Vagina (tissue), 2 donors: ENCODE data around the gene ZBTB45. TPM values are rescaled to one million over a fixed set of nuclear protein-coding genes. Genes with fewer than 3 reads are reported as not detected.
"Not testable (repeated sequence)": the region's sequence is repeated elsewhere in the genome, so short reads cannot be mapped to it uniquely, and the experiment has no call there.

Experiments
- DNase-seq, 2 donors: peaks; one replicate each; pipeline ENCODE4 v3.0.0-alpha.2; 2017; ENCODE audit errors: extremely low spot score in 2 of 2
- H3K27ac ChIP-seq: fragments of 200-600 bp; sonication (generic); one replicate; pipeline ENCODE4 v1.5.1; 2019
- H3K27me3 ChIP-seq: fragments of 200-600 bp; sonication (generic); one replicate; pipeline ENCODE4 v1.5.1; 2019
- H3K36me3 ChIP-seq, 2 donors: fragments of 200-600 bp; sonication (generic); one replicate each; pipeline ENCODE4 v1.5.1; 2017 to 2019
- H3K4me1 ChIP-seq: fragments of 200-600 bp; sonication (generic); one replicate; pipeline ENCODE4 v1.5.1; 2019
- H3K4me3 ChIP-seq, 2 donors: fragments of 200-600 bp; sonication (generic); 1 replicate in 1 of 2; 2 replicates in 1 of 2; pipeline ENCODE4 v1.5.1; 2016 to 2019
- H3K9me3 ChIP-seq: fragments of 200-600 bp; sonication (generic); one replicate; pipeline ENCODE4 v1.5.1; 2019
- CTCF ChIP-seq, 3 experiments: fragments of 450-650 bp in 2 of 3; fragments of 200-600 bp in 1 of 3; sonication (generic) in 1 of 3; IDR thresholded peaks; one replicate each; pipeline ENCODE4 v1.5.1; 2017 to 2019; ENCODE audit warnings: antibody characterized with exemption in 3 of 3, mild to moderate bottlenecking in 2 of 3, moderate library complexity in 2 of 3
- POLR2A ChIP-seq, 2 donors: fragments of 450-650 bp; IDR thresholded peaks; one replicate each; pipeline ENCODE4 v1.6.1; 2017; ENCODE audit warnings: antibody characterized with exemption in 2 of 2, mild to moderate bottlenecking in 2 of 2, moderate library complexity in 2 of 2
- POLR2AphosphoS5 ChIP-seq, 2 donors: sonication (generic); formaldehyde crosslinking; IDR thresholded peaks; one replicate each; pipeline ENCODE4 v1.9.0; 2017; ENCODE audit warnings: antibody characterized with exemption in 2 of 2, mild to moderate bottlenecking in 2 of 2, low read depth in 1 of 2; ENCODE audit not compliant: insufficient read depth in 1 of 2
- intact Hi-C: fragments of 100-400 bp; cut with DNase I; formaldehyde crosslinking; loops from one replicate; pipeline ENCODE4 v1.15.1; 2023
- total RNA-seq: library from RNA; depleted of rRNA; stranded (reverse); fragments of >200 nt; gene quantifications from one replicate; pipeline ENCODE4 v1.2.3, GENCODE V29; 2016

The ZBTB45 gene
- total RNA-seq, 1 donor from 2014 or later = 14.0 TPM

GRCh38 chr19:58491393-58491792, 28.2 kb downstream of the ZBTB45 start:
- H3K9me3 ChIP-seq = no peaks in the 10 kb centered on the region
- no peak overlapping the region for H3K27ac ChIP-seq
- H3K36me3 ChIP-seq = no peaks in the 10 kb centered on the region
- H3K4me3 ChIP-seq = no peak overlapping the region
- no peak for TF ChIP-seq CTCF (IDR thresholded peaks at IDR 0.05)
- no peak for TF ChIP-seq POLR2AphosphoS5 (IDR thresholded peaks at IDR 0.05; ENCODE audit: insufficient read depth in 1 of 2, low read depth in 1 of 2)
- TF ChIP-seq POLR2A (IDR thresholded peaks at IDR 0.05) = no peak
- no peaks in the 10 kb centered on the region for H3K4me1 ChIP-seq
- intact Hi-C loops = no loop called here
- H3K27me3 ChIP-seq = no peaks in the 10 kb centered on the region
- no peak for DNase-seq

GRCh38 chr19:58484349-58484748, 35.3 kb downstream of the ZBTB45 start:
- H3K4me1 ChIP-seq, H3K27ac ChIP-seq, H3K27me3 ChIP-seq, H3K36me3 ChIP-seq, DNase-seq, H3K9me3 ChIP-seq, H3K4me3 ChIP-seq, intact Hi-C loops: not testable (repeated sequence)

GRCh38 chr19:58483776-58484175, 35.8 kb downstream of the ZBTB45 start:
- Histone ChIP-seq H3K27ac (no peak overlapping the region), H3K4me3 (no peak overlapping the region), H3K9me3 (no peaks in the 10 kb centered on the region), H3K4me1 (no peaks in the 10 kb centered on the region), H3K27me3 (no peaks in the 10 kb centered on the region), H3K36me3 (no peaks in the 10 kb centered on the region)
- intact Hi-C loops = no loop called here
- no peak for DNase-seq
- TF ChIP-seq CTCF (IDR thresholded peaks at IDR 0.05) (no peak), POLR2AphosphoS5 (IDR thresholded peaks at IDR 0.05; ENCODE audit: insufficient read depth in 1 of 2, low read depth in 1 of 2) (no peak), POLR2A (IDR thresholded peaks at IDR 0.05) (no peak)

GRCh38 chr19:58482372-58482771, 37.2 kb downstream of the ZBTB45 start:
- Histone ChIP-seq H3K27me3 (no peaks in the 10 kb centered on the region), H3K4me1 (no peaks in the 10 kb centered on the region), H3K4me3 (no peak overlapping the region), H3K36me3 (no peaks in the 10 kb centered on the region), H3K27ac (no peak overlapping the region), H3K9me3 (no peaks in the 10 kb centered on the region)
- TF ChIP-seq POLR2AphosphoS5 (IDR thresholded peaks at IDR 0.05; ENCODE audit: insufficient read depth in 1 of 2, low read depth in 1 of 2) (no peak), POLR2A (IDR thresholded peaks at IDR 0.05) (no peak), CTCF (IDR thresholded peaks at IDR 0.05) (no peak)
- no peak for DNase-seq
- intact Hi-C loops = no loop called here

- Histone ChIP-seq H3K9me3 (no peaks in the 10 kb centered on the region), H3K4me1 (peaks cover 11% of the 10 kb centered on the region), H3K27me3 (no peaks in the 10 kb centered on the region), H3K36me3 (no peaks in the 10 kb centered on the region), H3K27ac (no peak overlapping the region), H3K4me3 (no peak overlapping the region)
- TF ChIP-seq POLR2AphosphoS5 (IDR thresholded peaks at IDR 0.05; ENCODE audit: insufficient read depth in 1 of 2, low read depth in 1 of 2) (no peak), CTCF (IDR thresholded peaks at IDR 0.05) (no peak), POLR2A (IDR thresholded peaks at IDR 0.05) (no peak)
- intact Hi-C loops = no loop called here
- DNase-seq = no peak
Observed at GRCh38 chr19:58480831-58481230, 38.8 kb downstream of the ZBTB45 start.

GRCh38 chr19:58480481-58480830, 39.2 kb downstream of the ZBTB45 start:
- Histone ChIP-seq H3K4me1 (peaks cover 12% of the 10 kb centered on the region), H3K27ac (no peak overlapping the region), H3K36me3 (no peaks in the 10 kb centered on the region), H3K27me3 (no peaks in the 10 kb centered on the region), H3K9me3 (no peaks in the 10 kb centered on the region), H3K4me3 (no peak overlapping the region)
- DNase-seq = no peak
- TF ChIP-seq CTCF (IDR thresholded peaks at IDR 0.05) = no peak
- TF ChIP-seq POLR2A (IDR thresholded peaks at IDR 0.05) = no peak
- TF ChIP-seq POLR2AphosphoS5 (IDR thresholded peaks at IDR 0.05; ENCODE audit: insufficient read depth in 1 of 2, low read depth in 1 of 2) = no peak
- intact Hi-C loops = no loop called here
